ENCODE data around the gene KY.

GRCh38 chr3:134644731-134645514 lies 5.9 kb downstream of the KY start:
- TF ChIP-seq EZH2 (optimal IDR thresholded peaks at IDR 0.05; ENCODE audit: low read depth, low read length): no peak
- no peak for TF ChIP-seq CTCF (IDR thresholded peaks at IDR 0.05; ENCODE audit: low read length)
- TF ChIP-seq EZH2phosphoT487 (IDR thresholded peaks at IDR 0.05; ENCODE audit: low read length): no peak
